Measurements from ENCODE around the gene GTPBP6. TPM values are rescaled to one million over a fixed set of nuclear protein-coding genes. Genes with fewer than 3 reads are reported as not detected.

Gene GTPBP6
- total RNA-seq, 5 donors from 2014 or later (not counting 1 experiment from before 2014, with no cell fraction given): 58.8 to 112 (median 111) TPM

DNA sequence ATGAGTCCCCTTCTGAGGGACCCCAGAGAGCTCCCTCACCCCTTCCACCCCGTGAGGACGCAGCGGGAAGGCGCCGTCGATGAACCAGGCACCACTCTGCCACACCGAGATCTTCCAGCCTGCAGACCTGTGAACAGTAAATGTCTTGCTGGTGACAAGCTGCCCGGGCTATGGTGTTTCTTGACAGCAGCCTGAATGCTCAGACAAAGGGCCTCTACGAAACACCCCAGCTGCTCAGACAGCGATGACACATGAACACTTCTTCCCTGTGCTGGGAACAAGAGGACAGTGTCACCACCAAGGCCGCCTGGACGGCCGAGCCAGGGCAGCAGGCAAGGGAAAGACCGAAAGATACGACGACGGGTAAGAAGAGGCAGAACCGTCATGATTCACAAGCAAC lies 30.6 kb upstream of the GTPBP6 start:
- CTCF ChIA-PET: no interaction called here
- peaks cover 29% of the 10 kb centered on the region for H3K36me3 Mint-ChIP-seq
- Histone ChIP-seq H3K36me3 (ENCODE audit: control insufficient read depth in 2 of 2, extremely low read depth in 1 of 2, insufficient read depth in 1 of 2, low read length in 1 of 2) (peaks cover 4 to 12% of the 10 kb centered on the region in 2 donors), H3K27me3 (replicated peaks in 1 of 2; ENCODE audit: control insufficient read depth in 2 of 2, extremely low read depth in 1 of 2, insufficient read depth in 2 of 2, low read length in 1 of 2) (no peaks in the 10 kb centered on the region), H3K27ac (ENCODE audit: low read length) (no peak overlapping the region), H3K4me3 (ENCODE audit: control insufficient read depth in 1 of 2, extremely low read depth in 1 of 2, low read length in 1 of 2) (no peak overlapping the region), H3K9me3 (no peaks in the 10 kb centered on the region), H3K4me1 (ENCODE audit: control insufficient read depth in 1 of 2, extremely low read depth in 1 of 2, insufficient read depth in 2 of 2, low read length in 2 of 2) (no peaks in the 10 kb centered on the region)
- H3K27me3 Mint-ChIP-seq: no peaks in the 10 kb centered on the region
- no peaks in the 10 kb centered on the region for H3K9me3 Mint-ChIP-seq
- H3K4me1 Mint-ChIP-seq: peaks cover 0 to 4% (median 0%) of the 10 kb centered on the region in 3 donors
- no peak overlapping the region for H3K27ac Mint-ChIP-seq
- no peak for ATAC-seq (replicated peaks in 1 of 4)
- WGBS (ENCODE audit: insufficient coverage): 93% methylated on average over 11 of the region's 18 CpGs
- no peak overlapping the region for H3K4me3 Mint-ChIP-seq
- DNase-seq: no peak
- POLR2A ChIA-PET: no interaction called here

DNA sequence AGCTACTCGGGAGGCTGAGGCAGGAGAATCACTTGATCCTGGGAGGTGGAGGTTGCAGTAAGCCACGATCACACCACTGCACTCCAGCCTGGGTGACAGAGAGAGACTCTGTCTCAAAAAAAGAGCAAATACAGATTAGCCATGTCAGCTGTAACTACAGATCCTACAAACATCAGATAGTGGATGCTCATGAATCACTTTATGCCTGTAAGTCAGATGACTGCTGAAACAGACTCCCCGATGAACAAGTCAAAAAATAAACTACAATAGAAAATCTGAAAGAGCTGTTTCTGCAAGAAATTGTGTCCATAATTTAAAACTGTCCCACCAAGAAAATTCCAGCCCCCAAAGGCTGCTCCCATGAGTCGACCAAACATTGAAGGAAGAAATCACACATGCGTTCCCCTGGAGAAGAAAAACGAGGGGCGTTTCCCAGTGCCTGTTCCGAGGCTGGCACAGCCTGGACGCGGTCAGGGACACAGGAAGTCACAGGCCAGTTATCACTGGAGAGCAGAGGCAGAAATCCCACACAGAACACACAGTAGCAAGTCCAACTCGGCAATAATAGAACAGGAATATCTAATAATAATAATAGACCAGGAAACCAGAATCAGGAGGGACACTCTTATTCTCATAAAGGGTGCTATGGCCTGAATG lies 30.0 kb upstream of the GTPBP6 start:
- no peaks in the 10 kb centered on the region for H3K9me3 ChIP-seq
- WGBS (ENCODE audit: insufficient coverage): 39% methylated on average over 2 of the region's 11 CpGs
- POLR2A ChIA-PET: no interaction called here
- H3K36me3 ChIP-seq (ENCODE audit: control insufficient read depth in 2 of 2, extremely low read depth in 1 of 2, insufficient read depth in 1 of 2, low read length in 1 of 2): peaks cover 4 to 12% of the 10 kb centered on the region in 2 donors
- no peaks in the 10 kb centered on the region for H3K4me1 ChIP-seq (ENCODE audit: control insufficient read depth in 1 of 2, extremely low read depth in 1 of 2, insufficient read depth in 2 of 2, low read length in 2 of 2)
- H3K27me3 ChIP-seq (replicated peaks in 1 of 2; ENCODE audit: control insufficient read depth in 2 of 2, extremely low read depth in 1 of 2, insufficient read depth in 2 of 2, low read length in 1 of 2): no peaks in the 10 kb centered on the region
- DNase-seq (no peak), ATAC-seq (replicated peaks in 1 of 4) (no peak)
- no peak overlapping the region for H3K27ac Mint-ChIP-seq
- CTCF ChIA-PET: no interaction called here
- H3K9me3 Mint-ChIP-seq: no peaks in the 10 kb centered on the region
- peaks cover 0 to 4% (median 0%) of the 10 kb centered on the region in 3 donors for H3K4me1 Mint-ChIP-seq
- H3K4me3 Mint-ChIP-seq: no peak overlapping the region
- peaks cover 29% of the 10 kb centered on the region for H3K36me3 Mint-ChIP-seq
- H3K27ac ChIP-seq (ENCODE audit: low read length): no peak overlapping the region
- no peaks in the 10 kb centered on the region for H3K27me3 Mint-ChIP-seq
- H3K4me3 ChIP-seq (ENCODE audit: control insufficient read depth in 1 of 2, extremely low read depth in 1 of 2, low read length in 1 of 2): no peak overlapping the region

DNA sequence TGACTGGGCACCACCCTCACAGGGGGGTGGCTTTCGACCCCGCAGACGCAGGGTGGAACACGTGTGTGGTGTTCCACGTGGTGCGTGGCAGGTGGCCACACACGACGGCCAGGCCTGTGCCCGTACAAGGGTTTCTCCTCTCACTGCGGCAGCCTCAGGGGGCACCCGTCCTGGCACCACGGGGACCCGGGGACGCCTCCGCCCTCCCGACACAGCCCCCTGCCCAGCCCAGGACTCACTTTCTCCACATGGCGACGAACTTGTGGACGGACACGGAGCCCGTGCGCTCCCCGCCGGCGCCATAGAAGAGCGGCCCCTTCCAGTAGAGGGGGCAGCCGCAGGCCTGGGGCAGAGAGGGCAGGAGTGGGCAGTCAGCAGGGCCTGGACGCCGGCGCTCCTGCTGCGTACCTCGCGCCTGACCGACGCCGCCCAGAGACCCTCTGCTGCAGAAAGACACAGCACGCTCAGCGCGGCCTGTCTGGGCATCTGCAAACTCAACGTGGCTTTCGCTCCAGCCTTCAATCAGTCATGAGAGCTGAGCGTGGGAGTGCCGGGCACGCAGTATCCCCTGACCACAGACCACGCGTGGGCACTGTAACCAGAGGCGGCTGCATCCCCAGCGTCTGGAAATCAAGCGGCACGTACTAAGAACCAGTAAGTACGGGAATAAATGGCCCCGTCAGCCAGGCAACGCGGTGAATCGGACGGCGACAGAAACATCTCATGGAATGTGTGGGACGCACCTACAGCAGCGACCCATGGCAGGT lies 28.9 kb upstream of the GTPBP6 start:
- ChIA-PET POLR2A (no interaction called here), CTCF (no interaction called here)
- H3K4me1 ChIP-seq (ENCODE audit: control insufficient read depth in 1 of 2, extremely low read depth in 1 of 2, insufficient read depth in 2 of 2, low read length in 2 of 2): no peaks in the 10 kb centered on the region
- H3K9me3 ChIP-seq: no peaks in the 10 kb centered on the region
- Mint-ChIP-seq H3K36me3 (peaks cover 26% of the 10 kb centered on the region), H3K27ac (no peak overlapping the region), H3K4me1 (peaks cover 0 to 4% (median 0%) of the 10 kb centered on the region in 3 donors), H3K27me3 (no peaks in the 10 kb centered on the region), H3K9me3 (no peaks in the 10 kb centered on the region), H3K4me3 (no peak overlapping the region)
- no peak for DNase-seq
- no peaks in the 10 kb centered on the region for H3K27me3 ChIP-seq (replicated peaks in 1 of 2; ENCODE audit: control insufficient read depth in 2 of 2, extremely low read depth in 1 of 2, insufficient read depth in 2 of 2, low read length in 1 of 2)
- H3K27ac ChIP-seq (ENCODE audit: low read length): no peak overlapping the region
- peaks cover 4 to 12% of the 10 kb centered on the region in 2 donors for H3K36me3 ChIP-seq (ENCODE audit: control insufficient read depth in 2 of 2, extremely low read depth in 1 of 2, insufficient read depth in 1 of 2, low read length in 1 of 2)
- no peak overlapping the region for H3K4me3 ChIP-seq (ENCODE audit: control insufficient read depth in 1 of 2, extremely low read depth in 1 of 2, low read length in 1 of 2)
- WGBS (ENCODE audit: insufficient coverage): 94% methylated on average over 54 of the region's 59 CpGs
- no peak for ATAC-seq (replicated peaks in 1 of 4)

DNA sequence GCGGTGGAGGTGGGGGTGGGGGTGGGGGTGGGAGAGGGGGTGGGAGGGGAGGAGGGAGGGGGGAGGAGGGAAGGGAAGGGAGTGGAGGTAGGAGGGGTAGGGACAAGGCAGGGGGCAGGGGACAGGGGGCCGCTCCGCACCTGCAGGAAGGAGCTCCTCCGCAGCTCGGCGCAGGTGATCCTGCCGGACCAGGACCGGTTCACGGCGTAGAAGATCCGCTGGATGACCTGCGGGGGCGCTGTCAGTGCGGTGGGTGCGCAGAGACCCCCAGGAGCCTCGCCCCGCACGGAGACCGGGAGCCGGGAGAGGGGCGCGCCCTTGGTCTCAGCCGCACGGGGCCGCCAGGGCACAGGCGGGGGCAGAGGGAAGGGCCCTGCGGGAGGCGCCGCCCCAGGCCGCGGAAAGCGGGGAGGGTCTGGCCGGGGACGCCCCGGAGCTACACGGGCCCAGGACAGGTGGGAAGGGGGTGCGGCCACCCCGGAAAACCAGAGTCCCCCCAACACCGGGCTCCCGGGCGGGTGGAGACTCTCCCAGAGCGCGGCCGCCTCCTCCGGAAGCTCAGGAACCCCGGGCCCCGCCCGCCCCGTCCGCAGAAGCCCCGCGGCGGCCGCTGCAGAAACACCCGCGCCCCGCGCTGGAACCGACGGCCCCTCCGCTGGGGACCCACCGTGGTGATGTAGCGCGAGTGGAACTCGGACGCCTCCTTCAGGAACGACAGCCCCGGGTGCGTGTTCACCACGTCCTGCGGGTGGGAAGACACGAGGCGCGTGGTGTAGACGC lies 27.6 kb upstream of the GTPBP6 start:
- WGBS (ENCODE audit: insufficient coverage): 96% methylated on average over 73 of the region's 75 CpGs
- Mint-ChIP-seq H3K27me3 (no peaks in the 10 kb centered on the region), H3K9me3 (no peaks in the 10 kb centered on the region), H3K27ac (no peak overlapping the region), H3K4me3 (no peak overlapping the region), H3K36me3 (peaks cover 27% of the 10 kb centered on the region), H3K4me1 (peaks cover 0 to 4% (median 0%) of the 10 kb centered on the region in 3 donors)
- no peaks in the 10 kb centered on the region for H3K9me3 ChIP-seq
- no peaks in the 10 kb centered on the region for H3K27me3 ChIP-seq (replicated peaks in 1 of 2; ENCODE audit: control insufficient read depth in 2 of 2, extremely low read depth in 1 of 2, insufficient read depth in 2 of 2, low read length in 1 of 2)
- POLR2A ChIA-PET: no interaction called here
- no peak overlapping the region for H3K4me3 ChIP-seq (ENCODE audit: control insufficient read depth in 1 of 2, extremely low read depth in 1 of 2, low read length in 1 of 2)
- H3K27ac ChIP-seq (ENCODE audit: low read length): no peak overlapping the region
- CTCF ChIA-PET: no interaction called here
- DNase-seq (no peak), ATAC-seq (replicated peaks in 1 of 4) (no peak)
- H3K4me1 ChIP-seq (ENCODE audit: control insufficient read depth in 1 of 2, extremely low read depth in 1 of 2, insufficient read depth in 2 of 2, low read length in 2 of 2): peaks cover 0 to 4% of the 10 kb centered on the region in 2 experiments
- peaks cover 4 to 12% of the 10 kb centered on the region in 2 donors for H3K36me3 ChIP-seq (ENCODE audit: control insufficient read depth in 2 of 2, extremely low read depth in 1 of 2, insufficient read depth in 1 of 2, low read length in 1 of 2)

DNA sequence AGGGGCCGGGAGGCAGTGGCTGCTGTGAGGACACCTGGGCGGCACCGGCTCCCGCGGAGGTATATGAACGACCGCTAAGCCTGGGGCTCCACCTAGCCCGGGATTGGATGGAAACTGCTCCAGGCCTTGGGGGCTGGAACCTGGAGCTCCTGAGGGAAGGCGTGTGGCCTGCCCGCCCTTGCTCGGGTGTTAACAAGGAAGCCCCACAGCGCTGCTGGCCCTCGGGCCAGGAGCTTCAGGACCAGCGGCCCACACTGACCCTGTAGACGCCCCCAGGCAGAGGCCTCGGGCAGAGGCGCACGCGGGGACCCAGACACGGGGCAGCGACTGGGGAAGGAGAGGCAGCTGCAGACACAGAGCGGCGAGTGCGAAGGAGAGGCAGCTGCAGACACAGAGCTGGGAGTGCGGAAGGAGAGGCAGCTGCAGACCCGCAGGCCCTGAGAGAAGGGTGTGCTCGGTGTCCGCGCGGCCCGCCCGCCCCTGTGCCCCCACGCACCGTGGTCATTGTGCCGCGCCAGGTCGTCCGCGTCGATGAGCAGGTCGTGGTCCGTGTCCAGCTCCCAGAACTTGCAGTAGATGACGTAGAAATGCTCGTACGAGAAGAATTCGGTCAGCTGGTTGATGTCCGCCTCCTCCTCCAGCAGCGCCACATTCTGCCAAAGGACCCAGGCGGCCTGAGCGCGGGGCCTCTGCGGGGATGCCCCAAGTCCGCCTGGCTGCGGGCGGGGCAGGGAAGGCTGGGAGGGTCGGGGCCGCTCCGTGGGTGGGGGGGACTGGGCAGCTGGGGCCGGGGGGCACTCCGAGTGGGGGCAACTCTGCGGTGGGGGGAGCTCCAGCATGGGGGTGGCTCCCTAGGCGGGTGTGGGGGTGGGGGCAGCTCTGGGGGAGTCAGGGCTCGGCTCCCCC lies 26.7 kb upstream of the GTPBP6 start:
- no peak for ATAC-seq (replicated peaks in 1 of 4)
- Mint-ChIP-seq H3K4me1 (peaks cover 0 to 4% (median 0%) of the 10 kb centered on the region in 3 donors), H3K36me3 (peaks cover 25% of the 10 kb centered on the region), H3K9me3 (no peaks in the 10 kb centered on the region), H3K27me3 (no peaks in the 10 kb centered on the region), H3K4me3 (no peak overlapping the region), H3K27ac (no peak overlapping the region)
- ChIA-PET POLR2A (no interaction called here), CTCF (no interaction called here)
- no peaks in the 10 kb centered on the region for H3K9me3 ChIP-seq
- peaks cover 0 to 4% of the 10 kb centered on the region in 2 experiments for H3K4me1 ChIP-seq (ENCODE audit: control insufficient read depth in 1 of 2, extremely low read depth in 1 of 2, insufficient read depth in 2 of 2, low read length in 2 of 2)
- no peaks in the 10 kb centered on the region for H3K27me3 ChIP-seq (replicated peaks in 1 of 2; ENCODE audit: control insufficient read depth in 2 of 2, extremely low read depth in 1 of 2, insufficient read depth in 2 of 2, low read length in 1 of 2)
- no peak for DNase-seq
- peaks cover 4 to 12% of the 10 kb centered on the region in 2 donors for H3K36me3 ChIP-seq (ENCODE audit: control insufficient read depth in 2 of 2, extremely low read depth in 1 of 2, insufficient read depth in 1 of 2, low read length in 1 of 2)
- H3K27ac ChIP-seq (ENCODE audit: low read length): no peak overlapping the region
- H3K4me3 ChIP-seq (ENCODE audit: control insufficient read depth in 1 of 2, extremely low read depth in 1 of 2, low read length in 1 of 2): no peak overlapping the region
- 96% methylated on average over 47 of the region's 63 CpGs for WGBS (ENCODE audit: insufficient coverage)

Measured in T-cell (primary cell).